B cell (primary cell): ENCODE data around the gene TSNAX.

ENCODE experiments used
- EZH2 ChIP-seq: IDR thresholded peaks from 2 replicates; pipeline ENCODE4 v1.6.1; 2012; ENCODE audit warnings: borderline replicate concordance, low read depth, mild to moderate bottlenecking, moderate library complexity, low read length; ENCODE audit not compliant: insufficient read depth, poor library complexity, severe bottlenecking
- TF ChIP-seq, protein P1 (sequence below): fragments of 200-600 bp; IDR thresholded peaks from one replicate; pipeline ENCODE4 v1.8.0; 2022; ENCODE audit warnings: antibody characterized with exemption, mild to moderate bottlenecking

DNA sequence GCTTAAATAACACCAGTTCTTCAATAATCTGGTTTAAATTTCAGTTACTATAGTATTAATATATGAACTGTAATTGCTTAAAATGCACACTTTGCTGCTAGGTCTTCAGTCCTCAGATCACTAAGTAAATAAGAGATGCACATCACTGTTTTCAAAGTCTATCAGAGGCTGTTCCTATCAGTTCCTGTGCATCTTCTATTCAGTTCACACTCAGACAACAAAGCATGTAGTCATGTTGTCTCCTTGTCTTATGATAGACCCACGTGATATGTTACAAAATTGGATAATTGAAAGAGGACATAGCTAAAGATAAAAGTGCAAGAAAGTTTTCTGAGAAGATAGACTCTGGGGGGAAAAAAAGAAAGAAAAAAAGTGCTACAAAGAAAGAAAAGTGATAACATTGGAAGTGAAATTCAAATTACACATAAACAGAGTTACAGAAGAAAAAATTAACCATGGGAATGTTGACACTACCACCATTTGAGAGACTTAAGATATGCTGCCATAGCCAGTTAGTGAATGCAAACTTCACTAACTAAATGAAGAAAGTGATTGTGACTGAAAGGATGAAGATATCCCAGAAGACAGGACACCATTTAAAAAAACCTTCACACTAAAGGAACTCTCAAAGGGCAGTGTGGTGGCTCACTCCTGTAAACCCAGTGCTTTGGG, 33.9 kb upstream of the TSNAX start:
- TF ChIP-seq, protein P1, sequence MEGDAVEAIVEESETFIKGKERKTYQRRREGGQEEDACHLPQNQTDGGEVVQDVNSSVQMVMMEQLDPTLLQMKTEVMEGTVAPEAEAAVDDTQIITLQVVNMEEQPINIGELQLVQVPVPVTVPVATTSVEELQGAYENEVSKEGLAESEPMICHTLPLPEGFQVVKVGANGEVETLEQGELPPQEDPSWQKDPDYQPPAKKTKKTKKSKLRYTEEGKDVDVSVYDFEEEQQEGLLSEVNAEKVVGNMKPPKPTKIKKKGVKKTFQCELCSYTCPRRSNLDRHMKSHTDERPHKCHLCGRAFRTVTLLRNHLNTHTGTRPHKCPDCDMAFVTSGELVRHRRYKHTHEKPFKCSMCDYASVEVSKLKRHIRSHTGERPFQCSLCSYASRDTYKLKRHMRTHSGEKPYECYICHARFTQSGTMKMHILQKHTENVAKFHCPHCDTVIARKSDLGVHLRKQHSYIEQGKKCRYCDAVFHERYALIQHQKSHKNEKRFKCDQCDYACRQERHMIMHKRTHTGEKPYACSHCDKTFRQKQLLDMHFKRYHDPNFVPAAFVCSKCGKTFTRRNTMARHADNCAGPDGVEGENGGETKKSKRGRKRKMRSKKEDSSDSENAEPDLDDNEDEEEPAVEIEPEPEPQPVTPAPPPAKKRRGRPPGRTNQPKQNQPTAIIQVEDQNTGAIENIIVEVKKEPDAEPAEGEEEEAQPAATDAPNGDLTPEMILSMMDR = no peak
- TF ChIP-seq EZH2 = no peak
